NCI-H2171 (cell line): ENCODE results near the gene KCNK6.
A peak's percentile ranks its signal among the peaks of the same experiment; 100 is the strongest.

Experiments used
- DNase-seq: peaks from one replicate; lab custom pipeline; 2025; lab: John Stamatoyannopoulos, UW

Gene KCNK6

GRCh38 chr19:38298821-38299680 lies 20.6 kb upstream of the KCNK6 start:
- no peak for DNase-seq

- DNase-seq, result no peak
These were observed 15.9 kb upstream of the KCNK6 start, which contains the start of gene C19orf33 for GRCh38 chr19:38303517-38304351. Gene C19orf33 (plus strand): TSS chr19:38304251. CDS start chr19:38304262, 11 bp downstream.

- no peak for DNase-seq
These were observed 15.2 kb upstream of the KCNK6 start for GRCh38 chr19:38304352-38304865.

- no peak for DNase-seq
These were observed 14.7 kb upstream of the KCNK6 start for GRCh38 chr19:38304866-38305429.

- no peak for DNase-seq
These were observed 13.4 kb upstream of the KCNK6 start for GRCh38 chr19:38306236-38306635.

GRCh38 chr19:38307076-38307475 lies 12.6 kb upstream of the KCNK6 start:
- no peak for DNase-seq

GRCh38 chr19:38307597-38307996 lies 12.0 kb upstream of the KCNK6 start:
- no peak for DNase-seq

- no peak for DNase-seq
These were observed 11.5 kb upstream of the KCNK6 start for GRCh38 chr19:38308006-38308766.

- no peak for DNase-seq
These were observed 10.6 kb upstream of the KCNK6 start for GRCh38 chr19:38308926-38309614.

GRCh38 chr19:38309615-38310278 lies 9.9 kb upstream of the KCNK6 start:
- no peak for DNase-seq

- no peak for DNase-seq
These were observed 9.4 kb upstream of the KCNK6 start for GRCh38 chr19:38310279-38310670.

GRCh38 chr19:38310986-38311385 lies 8.7 kb upstream of the KCNK6 start:
- DNase-seq, result no peak

GRCh38 chr19:38315657-38316476 lies 3.8 kb upstream of the KCNK6 start, which contains the start of gene YIF1B:
Gene YIF1B (minus strand): TSS chr19:38315947. CDS start chr19:38315917, 30 bp downstream.
- DNase-seq, result peak; percentile 98

- DNase-seq, result no peak
These were observed 3.1 kb upstream of the KCNK6 start for GRCh38 chr19:38316477-38317067.

GRCh38 chr19:38317104-38317612 lies 2.5 kb upstream of the KCNK6 start:
- no peak for DNase-seq

GRCh38 chr19:38318660-38319059 lies 985 bp upstream of the KCNK6 start:
- no peak for DNase-seq

- no peak for DNase-seq
These were observed 1.3 kb downstream of the KCNK6 start for GRCh38 chr19:38320969-38321339.

GRCh38 chr19:38321646-38322196 lies 2.1 kb downstream of the KCNK6 start:
- DNase-seq, result no peak

- no peak for DNase-seq
These were observed 3.6 kb downstream of the KCNK6 start for GRCh38 chr19:38323291-38323690.
